ENCODE measurements around the gene NUDCD2.

- TF ChIP-seq, protein P1, sequence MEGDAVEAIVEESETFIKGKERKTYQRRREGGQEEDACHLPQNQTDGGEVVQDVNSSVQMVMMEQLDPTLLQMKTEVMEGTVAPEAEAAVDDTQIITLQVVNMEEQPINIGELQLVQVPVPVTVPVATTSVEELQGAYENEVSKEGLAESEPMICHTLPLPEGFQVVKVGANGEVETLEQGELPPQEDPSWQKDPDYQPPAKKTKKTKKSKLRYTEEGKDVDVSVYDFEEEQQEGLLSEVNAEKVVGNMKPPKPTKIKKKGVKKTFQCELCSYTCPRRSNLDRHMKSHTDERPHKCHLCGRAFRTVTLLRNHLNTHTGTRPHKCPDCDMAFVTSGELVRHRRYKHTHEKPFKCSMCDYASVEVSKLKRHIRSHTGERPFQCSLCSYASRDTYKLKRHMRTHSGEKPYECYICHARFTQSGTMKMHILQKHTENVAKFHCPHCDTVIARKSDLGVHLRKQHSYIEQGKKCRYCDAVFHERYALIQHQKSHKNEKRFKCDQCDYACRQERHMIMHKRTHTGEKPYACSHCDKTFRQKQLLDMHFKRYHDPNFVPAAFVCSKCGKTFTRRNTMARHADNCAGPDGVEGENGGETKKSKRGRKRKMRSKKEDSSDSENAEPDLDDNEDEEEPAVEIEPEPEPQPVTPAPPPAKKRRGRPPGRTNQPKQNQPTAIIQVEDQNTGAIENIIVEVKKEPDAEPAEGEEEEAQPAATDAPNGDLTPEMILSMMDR (IDR thresholded peaks at IDR 0.05; ENCODE audit: insufficient read depth, low read length): no peak
- no peak for TF ChIP-seq POLR2AphosphoS5 (IDR thresholded peaks at IDR 0.05; ENCODE audit: low read depth)
- TF ChIP-seq GABPA (IDR thresholded peaks at IDR 0.05; ENCODE audit: low read depth): no peak
- no peak for TF ChIP-seq SPI1 (IDR thresholded peaks at IDR 0.05; ENCODE audit: borderline replicate concordance, low read depth)
- TF ChIP-seq REST (IDR thresholded peaks at IDR 0.05; ENCODE audit: insufficient replicate concordance, low read depth): no peak
Observed at GRCh38 chr5:163410505-163410904, 49.4 kb downstream of the NUDCD2 start.

Measured in HL-60 (cell line).